ENCODE results near the gene BARX1. TPM values are rescaled to one million over a fixed set of nuclear protein-coding genes. Genes with fewer than 3 reads are reported as not detected.

The BARX1 gene, protein sequence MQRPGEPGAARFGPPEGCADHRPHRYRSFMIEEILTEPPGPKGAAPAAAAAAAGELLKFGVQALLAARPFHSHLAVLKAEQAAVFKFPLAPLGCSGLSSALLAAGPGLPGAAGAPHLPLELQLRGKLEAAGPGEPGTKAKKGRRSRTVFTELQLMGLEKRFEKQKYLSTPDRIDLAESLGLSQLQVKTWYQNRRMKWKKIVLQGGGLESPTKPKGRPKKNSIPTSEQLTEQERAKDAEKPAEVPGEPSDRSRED
- total RNA-seq: not detected
- polyA plus RNA-seq: not detected
- long read RNA-seq, donor 1: 0 reads
- long read RNA-seq, donor 2: 0 reads

DNA sequence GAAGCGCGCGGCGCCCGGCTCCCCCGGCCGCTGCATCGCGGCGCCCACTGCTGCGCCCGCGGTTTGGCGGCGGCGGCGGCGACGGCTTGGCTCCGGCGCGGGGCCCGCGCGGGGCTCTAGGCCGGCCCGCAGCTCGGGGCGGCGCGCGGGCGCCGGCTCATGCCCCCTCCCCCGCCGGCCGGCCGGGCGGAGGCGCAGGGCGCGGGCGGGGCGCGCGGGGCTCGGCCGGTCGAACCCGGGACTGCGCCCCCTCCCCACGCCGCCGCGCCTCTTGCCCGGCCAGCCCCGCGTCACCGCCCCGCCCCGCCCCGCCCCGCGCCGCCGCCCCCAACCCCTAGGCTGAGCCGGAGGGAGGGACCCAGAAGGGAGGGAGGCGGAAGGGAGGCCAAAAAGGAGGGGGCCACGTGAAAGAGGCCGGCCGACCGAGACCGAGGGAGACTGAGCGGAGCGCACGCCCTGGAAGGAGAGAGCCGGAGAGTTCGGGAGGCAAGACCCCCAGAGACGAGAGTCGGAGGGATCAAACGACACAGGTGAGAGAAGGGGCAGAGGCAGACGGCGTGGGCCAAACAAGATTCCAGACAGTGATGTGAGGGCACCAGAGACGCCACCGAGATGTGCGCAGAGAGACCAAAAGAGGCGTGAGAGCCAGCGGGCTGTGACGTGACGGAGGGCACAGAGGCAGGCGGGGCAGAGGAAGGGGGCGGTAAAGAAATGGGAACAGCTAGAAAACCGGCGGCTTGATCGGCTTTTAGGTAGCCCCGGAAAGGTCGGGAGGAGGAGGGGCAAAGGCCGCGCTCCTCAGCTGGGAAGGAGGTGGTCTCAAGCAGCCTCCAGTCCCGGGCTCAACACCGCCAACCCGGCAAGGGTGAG, at the start of gene BARX1:
Gene BARX1, minus strand, starts transcription at position 245 of the 870 bp plus-strand sequence. Its CDS starts 209 bp downstream, at position 36.
- peaks cover 0 to 94% (median 55%) of the 10 kb centered on the region in 3 donors for H3K27me3 ChIP-seq (ENCODE audit: insufficient read depth in 3 of 3, low read length in 2 of 3)
- no peak for ATAC-seq
- H3K36me3 ChIP-seq (ENCODE audit: insufficient read depth in 1 of 2, low read depth in 1 of 2): no peaks in the 10 kb centered on the region
- 2 to 3% (median 2%) methylated on average over 49 to 96 of the region's 102 CpGs for WGBS, 3 donors
- peak within 1 kb of the TSS; percentile 50 for H3K4me3 ChIP-seq
- TF ChIP-seq, protein P1, sequence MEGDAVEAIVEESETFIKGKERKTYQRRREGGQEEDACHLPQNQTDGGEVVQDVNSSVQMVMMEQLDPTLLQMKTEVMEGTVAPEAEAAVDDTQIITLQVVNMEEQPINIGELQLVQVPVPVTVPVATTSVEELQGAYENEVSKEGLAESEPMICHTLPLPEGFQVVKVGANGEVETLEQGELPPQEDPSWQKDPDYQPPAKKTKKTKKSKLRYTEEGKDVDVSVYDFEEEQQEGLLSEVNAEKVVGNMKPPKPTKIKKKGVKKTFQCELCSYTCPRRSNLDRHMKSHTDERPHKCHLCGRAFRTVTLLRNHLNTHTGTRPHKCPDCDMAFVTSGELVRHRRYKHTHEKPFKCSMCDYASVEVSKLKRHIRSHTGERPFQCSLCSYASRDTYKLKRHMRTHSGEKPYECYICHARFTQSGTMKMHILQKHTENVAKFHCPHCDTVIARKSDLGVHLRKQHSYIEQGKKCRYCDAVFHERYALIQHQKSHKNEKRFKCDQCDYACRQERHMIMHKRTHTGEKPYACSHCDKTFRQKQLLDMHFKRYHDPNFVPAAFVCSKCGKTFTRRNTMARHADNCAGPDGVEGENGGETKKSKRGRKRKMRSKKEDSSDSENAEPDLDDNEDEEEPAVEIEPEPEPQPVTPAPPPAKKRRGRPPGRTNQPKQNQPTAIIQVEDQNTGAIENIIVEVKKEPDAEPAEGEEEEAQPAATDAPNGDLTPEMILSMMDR (IDR thresholded peaks at IDR 0.05): no peak
- DNase-seq: no peak
- intact Hi-C loops (cut with DNase I): no loop called here
- no peak within 1 kb of the TSS for H3K27ac ChIP-seq
- no peaks in the 10 kb centered on the region for H3K9me3 ChIP-seq
- peaks cover 25% of the 10 kb centered on the region for H3K4me1 ChIP-seq

DNA sequence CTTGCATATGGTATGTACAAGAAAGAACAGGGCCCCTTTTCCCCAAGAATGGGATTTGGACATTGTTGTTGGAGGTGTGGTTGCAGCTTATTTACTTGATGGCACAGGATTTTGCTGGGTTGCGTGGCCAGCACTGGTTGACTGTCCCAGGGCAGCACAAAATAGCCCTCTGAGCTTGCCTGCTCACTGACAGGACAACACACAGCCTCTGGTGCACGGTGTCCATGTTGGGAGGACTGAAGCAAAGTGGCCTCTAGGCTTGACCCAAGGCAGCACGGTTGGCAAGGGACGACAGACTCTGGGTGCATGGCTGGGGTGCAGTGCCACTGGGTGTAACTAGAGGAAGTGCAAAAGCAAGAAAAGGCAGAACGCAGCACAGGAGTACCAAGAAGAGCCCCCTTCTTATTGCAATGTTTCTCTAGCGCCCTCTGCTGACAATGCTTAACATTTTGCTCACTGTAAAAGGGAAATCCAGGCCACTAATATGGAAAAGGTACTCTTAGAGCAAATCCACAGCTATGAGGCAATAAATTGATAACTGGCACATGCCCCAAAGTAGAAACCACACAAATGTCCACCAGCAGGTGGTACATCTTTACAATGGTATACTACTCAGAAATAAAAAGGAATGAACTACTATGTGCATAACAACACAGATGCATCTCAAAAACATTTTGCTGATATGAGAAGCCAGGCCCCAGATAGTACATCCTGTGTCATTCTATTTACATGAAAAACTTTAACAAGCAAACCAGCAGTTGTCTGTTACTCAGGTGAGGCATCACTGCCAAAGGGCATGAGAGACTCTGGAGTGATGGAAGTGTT, 47.4 kb upstream of the BARX1 start:
- no peak for ATAC-seq
- no peaks in the 10 kb centered on the region for H3K4me1 ChIP-seq
- no peak overlapping the region for H3K4me3 ChIP-seq
- H3K27me3 ChIP-seq (ENCODE audit: insufficient read depth in 3 of 3, low read length in 2 of 3): peaks cover 0 to 4% (median 0%) of the 10 kb centered on the region in 3 donors
- TF ChIP-seq, protein P1 (IDR thresholded peaks at IDR 0.05): peak; percentile 23
- H3K9me3 ChIP-seq: peaks cover 4% of the 10 kb centered on the region
- no peaks in the 10 kb centered on the region for H3K36me3 ChIP-seq (ENCODE audit: insufficient read depth in 1 of 2, low read depth in 1 of 2)
- 32 to 34% (median 32%) methylated on average over 6 of the region's 6 CpGs for WGBS, 3 donors
- DNase-seq: no peak
- no peak overlapping the region for H3K27ac ChIP-seq
- intact Hi-C loops (cut with DNase I): no loop called here

DNA sequence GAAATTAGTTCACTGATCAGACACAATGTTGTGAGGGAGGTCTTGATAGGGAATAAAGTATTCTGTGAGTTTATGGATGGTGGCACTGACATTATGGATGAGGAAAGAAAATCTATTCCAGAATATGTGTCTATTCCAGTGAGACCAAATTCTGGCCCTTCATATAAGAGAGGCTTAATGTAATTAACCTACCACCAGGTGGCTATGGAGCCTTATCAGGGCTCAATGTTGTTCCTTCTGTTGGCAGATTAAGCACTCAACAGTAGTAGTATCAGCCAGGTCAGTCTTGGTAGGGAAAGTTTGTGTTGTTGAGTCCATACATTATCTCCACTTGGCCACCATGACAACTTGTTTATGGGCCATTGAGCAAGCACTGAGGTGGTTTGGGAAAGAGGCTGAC, 41.7 kb upstream of the BARX1 start:
- ATAC-seq (no peak), DNase-seq (no peak)
- Histone ChIP-seq H3K9me3 (peaks cover 4% of the 10 kb centered on the region), H3K27ac (no peak overlapping the region), H3K36me3 (ENCODE audit: insufficient read depth in 1 of 2, low read depth in 1 of 2) (no peaks in the 10 kb centered on the region), H3K4me1 (no peaks in the 10 kb centered on the region), H3K27me3 (ENCODE audit: insufficient read depth in 3 of 3, low read length in 2 of 3) (no peaks in the 10 kb centered on the region), H3K4me3 (no peak overlapping the region)
- TF ChIP-seq, protein P1 (IDR thresholded peaks at IDR 0.05): no peak
- intact Hi-C loops (cut with DNase I): no loop called here

DNA sequence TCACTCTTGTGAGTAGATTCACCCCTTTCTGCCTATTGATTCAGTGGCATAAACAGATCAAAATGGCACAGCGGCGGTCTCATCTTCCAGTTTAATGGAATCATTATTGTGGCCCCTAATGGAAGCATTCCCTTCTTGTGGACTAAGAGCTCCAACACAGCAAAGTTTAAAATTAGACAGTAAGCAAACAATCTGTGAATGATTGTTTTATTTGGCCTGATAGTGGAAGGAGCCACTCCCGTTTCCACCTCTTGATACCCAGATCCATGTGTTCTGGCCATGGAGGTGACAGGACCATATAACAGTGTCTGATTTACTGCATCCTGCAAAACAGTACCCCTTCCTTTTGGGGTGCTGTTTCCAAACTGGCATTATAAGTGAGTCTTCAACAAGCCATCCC, 41.2 kb upstream of the BARX1 start:
- peaks cover 4% of the 10 kb centered on the region for H3K9me3 ChIP-seq
- no peaks in the 10 kb centered on the region for H3K27me3 ChIP-seq (ENCODE audit: insufficient read depth in 3 of 3, low read length in 2 of 3)
- WGBS, 3 donors: 88 to 92% (median 91%) methylated on average over 3 of the region's 3 CpGs
- no peak for ATAC-seq
- no peak overlapping the region for H3K4me3 ChIP-seq
- H3K4me1 ChIP-seq: no peaks in the 10 kb centered on the region
- no peaks in the 10 kb centered on the region for H3K36me3 ChIP-seq (ENCODE audit: insufficient read depth in 1 of 2, low read depth in 1 of 2)
- H3K27ac ChIP-seq: no peak overlapping the region
- no peak for DNase-seq
- intact Hi-C loops (cut with DNase I): no loop called here
- TF ChIP-seq, protein P1 (IDR thresholded peaks at IDR 0.05): no peak
